Measurements from ENCODE around the gene ZNF839.

Gene ZNF839

GRCh38 chr14:102319351-102320032, at the start of gene ZNF839:
TSS of gene ZNF839 (plus strand) at chr14:102319746. CDS start at chr14:102319766, 20 bp downstream.
- no peaks in the 10 kb centered on the region for H3K36me3 Mint-ChIP-seq
- H3K4me1 Mint-ChIP-seq: peaks cover 57% of the 10 kb centered on the region
- H3K9me3 Mint-ChIP-seq: no peaks in the 10 kb centered on the region
- no peaks in the 10 kb centered on the region for H3K27me3 Mint-ChIP-seq
- H3K4me3 Mint-ChIP-seq: peak within 1 kb of the TSS; percentile 93
- peak within 1 kb of the TSS; percentile 98 for H3K27ac Mint-ChIP-seq

- H3K4me1 Mint-ChIP-seq: no peaks in the 10 kb centered on the region
- no peak overlapping the region for H3K4me3 Mint-ChIP-seq
- H3K36me3 Mint-ChIP-seq: no peaks in the 10 kb centered on the region
- H3K9me3 Mint-ChIP-seq: no peaks in the 10 kb centered on the region
- H3K27ac Mint-ChIP-seq: no peak overlapping the region
- H3K27me3 Mint-ChIP-seq: no peaks in the 10 kb centered on the region
Observed at GRCh38 chr14:102272392-102272791, 47.2 kb upstream of the ZNF839 start.

- Mint-ChIP-seq H3K36me3 (no peaks in the 10 kb centered on the region), H3K4me1 (no peaks in the 10 kb centered on the region), H3K27me3 (no peaks in the 10 kb centered on the region), H3K9me3 (no peaks in the 10 kb centered on the region), H3K27ac (no peak overlapping the region), H3K4me3 (no peak overlapping the region)
Observed at GRCh38 chr14:102275866-102276265, 43.7 kb upstream of the ZNF839 start.

- Mint-ChIP-seq H3K4me1 (no peaks in the 10 kb centered on the region), H3K36me3 (no peaks in the 10 kb centered on the region), H3K27ac (no peak overlapping the region), H3K4me3 (no peak overlapping the region), H3K9me3 (no peaks in the 10 kb centered on the region), H3K27me3 (no peaks in the 10 kb centered on the region)
Observed at GRCh38 chr14:102277874-102278630, 41.5 kb upstream of the ZNF839 start.

GRCh38 chr14:102278631-102278935, 41.0 kb upstream of the ZNF839 start:
- H3K9me3 Mint-ChIP-seq: no peaks in the 10 kb centered on the region
- no peaks in the 10 kb centered on the region for H3K36me3 Mint-ChIP-seq
- no peaks in the 10 kb centered on the region for H3K4me1 Mint-ChIP-seq
- H3K27me3 Mint-ChIP-seq: no peaks in the 10 kb centered on the region
- no peak overlapping the region for H3K4me3 Mint-ChIP-seq
- H3K27ac Mint-ChIP-seq: no peak overlapping the region

GRCh38 chr14:102279282-102279681, 40.3 kb upstream of the ZNF839 start:
- H3K27ac Mint-ChIP-seq: no peak overlapping the region
- H3K9me3 Mint-ChIP-seq: no peaks in the 10 kb centered on the region
- no peaks in the 10 kb centered on the region for H3K4me1 Mint-ChIP-seq
- no peak overlapping the region for H3K4me3 Mint-ChIP-seq
- no peaks in the 10 kb centered on the region for H3K27me3 Mint-ChIP-seq
- no peaks in the 10 kb centered on the region for H3K36me3 Mint-ChIP-seq

- Mint-ChIP-seq H3K27ac (no peak overlapping the region), H3K36me3 (no peaks in the 10 kb centered on the region), H3K9me3 (no peaks in the 10 kb centered on the region), H3K27me3 (no peaks in the 10 kb centered on the region), H3K4me3 (no peak overlapping the region), H3K4me1 (no peaks in the 10 kb centered on the region)
Observed at GRCh38 chr14:102279688-102280348, 39.7 kb upstream of the ZNF839 start.

GRCh38 chr14:102280376-102280962, 39.1 kb upstream of the ZNF839 start:
- no peaks in the 10 kb centered on the region for H3K4me1 Mint-ChIP-seq
- no peaks in the 10 kb centered on the region for H3K27me3 Mint-ChIP-seq
- H3K27ac Mint-ChIP-seq: no peak overlapping the region
- H3K4me3 Mint-ChIP-seq: no peak overlapping the region
- H3K9me3 Mint-ChIP-seq: no peaks in the 10 kb centered on the region
- no peaks in the 10 kb centered on the region for H3K36me3 Mint-ChIP-seq

- Mint-ChIP-seq H3K27me3 (no peaks in the 10 kb centered on the region), H3K27ac (no peak overlapping the region), H3K9me3 (no peaks in the 10 kb centered on the region), H3K4me3 (no peak overlapping the region), H3K4me1 (no peaks in the 10 kb centered on the region), H3K36me3 (no peaks in the 10 kb centered on the region)
Observed at GRCh38 chr14:102282751-102283465, 36.6 kb upstream of the ZNF839 start.

GRCh38 chr14:102283631-102284129, 35.9 kb upstream of the ZNF839 start:
- Mint-ChIP-seq H3K9me3 (no peaks in the 10 kb centered on the region), H3K27ac (no peak overlapping the region), H3K36me3 (no peaks in the 10 kb centered on the region), H3K4me3 (no peak overlapping the region), H3K4me1 (no peaks in the 10 kb centered on the region), H3K27me3 (no peaks in the 10 kb centered on the region)

GRCh38 chr14:102285106-102285505, 34.4 kb upstream of the ZNF839 start:
- Mint-ChIP-seq H3K4me3 (no peak overlapping the region), H3K27me3 (no peaks in the 10 kb centered on the region), H3K27ac (no peak overlapping the region), H3K4me1 (no peaks in the 10 kb centered on the region), H3K36me3 (no peaks in the 10 kb centered on the region), H3K9me3 (no peaks in the 10 kb centered on the region)

- Mint-ChIP-seq H3K4me1 (no peaks in the 10 kb centered on the region), H3K36me3 (no peaks in the 10 kb centered on the region), H3K4me3 (no peak overlapping the region), H3K27me3 (no peaks in the 10 kb centered on the region), H3K27ac (no peak overlapping the region), H3K9me3 (no peaks in the 10 kb centered on the region)
Observed at GRCh38 chr14:102288139-102288538, 31.4 kb upstream of the ZNF839 start.

GRCh38 chr14:102292441-102292840, 27.1 kb upstream of the ZNF839 start:
- Mint-ChIP-seq H3K36me3 (no peaks in the 10 kb centered on the region), H3K27ac (no peak overlapping the region), H3K4me1 (no peaks in the 10 kb centered on the region)

GRCh38 chr14:102293781-102294180, 25.8 kb upstream of the ZNF839 start:
- no peaks in the 10 kb centered on the region for H3K27me3 Mint-ChIP-seq
- no peaks in the 10 kb centered on the region for H3K4me1 Mint-ChIP-seq
- no peaks in the 10 kb centered on the region for H3K36me3 Mint-ChIP-seq
- no peaks in the 10 kb centered on the region for H3K9me3 Mint-ChIP-seq
- H3K4me3 Mint-ChIP-seq: no peak overlapping the region
- H3K27ac Mint-ChIP-seq: no peak overlapping the region

More at GRCh38 chr14:102292441-102292840, 27.1 kb upstream of the ZNF839 start:
- no peaks in the 10 kb centered on the region for H3K9me3 Mint-ChIP-seq
- H3K27me3 Mint-ChIP-seq: no peaks in the 10 kb centered on the region
- H3K4me3 Mint-ChIP-seq: no peak overlapping the region

- Mint-ChIP-seq H3K36me3 (no peaks in the 10 kb centered on the region), H3K4me1 (no peaks in the 10 kb centered on the region), H3K27me3 (no peaks in the 10 kb centered on the region), H3K27ac (no peak overlapping the region), H3K9me3 (no peaks in the 10 kb centered on the region), H3K4me3 (no peak overlapping the region)
Observed at GRCh38 chr14:102295270-102295669, 24.3 kb upstream of the ZNF839 start.
